HepG2 (cell line): ENCODE data around the gene NRL. TPM values are rescaled to one million over a fixed set of nuclear protein-coding genes. Genes with fewer than 3 reads are reported as not detected.

ENCODE experiments used
- AGO1 ChIP-seq: fragments of 200-400 bp; formaldehyde crosslinking; IDR thresholded peaks from 2 replicates; pipeline ENCODE4 v1.6.1; 2017; ENCODE audit warnings: mild to moderate bottlenecking, low read depth, low read length, moderate library complexity; ENCODE audit not compliant: poor library complexity, severe bottlenecking
- EZH2 ChIP-seq: conservative IDR thresholded peaks from 2 replicates; pipeline ENCODE4 v1.6.1; 2012; ENCODE audit warnings: mild to moderate bottlenecking, low read depth, low read length, moderate library complexity
- FOXP1 ChIP-seq, 2 experiments: fragments of 450-650 bp in 1 of 2; IDR thresholded peaks; 2 replicates each; pipeline ENCODE4 v1.6.1; 2017 to 2018; ENCODE audit warnings: antibody characterized with exemption in 1 of 2
- IKZF4 ChIP-seq: sonication (generic); formaldehyde crosslinking; IDR thresholded peaks from 2 replicates; pipeline ENCODE4 v1.5.1; 2020; ENCODE audit warnings: borderline replicate concordance, mild to moderate bottlenecking, low read depth, missing genetic modification reagents; ENCODE audit errors: not compliant biosample characterization
- KLF16 ChIP-seq, 2 experiments: sonication (generic) in 1 of 2; formaldehyde crosslinking in 1 of 2; IDR thresholded peaks; 2 replicates each; pipeline versions ENCODE4 v1.6.1 to v1.8.0; 2016 to 2023; ENCODE audit warnings: missing genetic modification reagents in 2 of 2, missing compliant biosample characterization in 1 of 2
- NFE2L1 ChIP-seq: sonication (generic); formaldehyde crosslinking; IDR thresholded peaks from 2 replicates; pipeline ENCODE4 v1.4.0; 2020; ENCODE audit warnings: missing genetic modification reagents, mild to moderate bottlenecking, borderline replicate concordance
- RBM22 ChIP-seq: fragments of 200-400 bp; formaldehyde crosslinking; optimal IDR thresholded peaks from 2 replicates; pipeline ENCODE3; 2017; ENCODE audit warnings: mild to moderate bottlenecking, low read length, moderate library complexity
- RELA ChIP-seq: sonication (generic); formaldehyde crosslinking; IDR thresholded peaks from 2 replicates; pipeline ENCODE4 v1.4.0; 2020; ENCODE audit warnings: missing genetic modification reagents
- SP1 ChIP-seq, 2 experiments: fragments of 450-650 bp in 1 of 2; sonication (generic) in 1 of 2; formaldehyde crosslinking in 1 of 2; IDR thresholded peaks; 2 replicates each; pipeline versions ENCODE4 v1.4.0 to v1.6.1; 2016 to 2020; ENCODE audit warnings: missing genetic modification reagents in 1 of 2
- TEAD3 ChIP-seq: optimal IDR thresholded peaks from 2 replicates; pipeline ENCODE3; 2016; ENCODE audit warnings: borderline replicate concordance
- ZNF564 ChIP-seq: sonication (generic); formaldehyde crosslinking; IDR thresholded peaks from 2 replicates; pipeline ENCODE4 v1.8.1; 2023; ENCODE audit warnings: mild to moderate bottlenecking, missing genetic modification reagents
- polyA plus RNA-seq, 8 experiments: library from polyadenylated mRNA; depleted of rRNA in 3 of 8; stranded (reverse) in 7 of 8; unstranded in 1 of 8; fragments of >200 nt; fragmentation: Illumina TruSeq in 4 of 8; extraction: Trizol in 4 of 8; gene quantifications; 2 replicates each; pipeline versions ENCODE4 v1.2.1 to v1.2.3, GENCODE V29; 2011 to 2016; ENCODE audit warnings: low read depth in 4 of 8, missing spikeins in 1 of 8, mixed read lengths in 1 of 8; ENCODE audit not compliant: insufficient read depth in 1 of 8
- total RNA-seq, 5 experiments: library from RNA; depleted of rRNA; stranded (reverse); fragments of >200 nt; fragmentation: Illumina TruSeq; extraction: Trizol; gene quantifications; 2 replicates each; pipeline ENCODE4 v1.2.3, GENCODE V29; 2016; ENCODE audit warnings: low read depth in 1 of 5
- TF ChIP-seq, protein P1 (sequence below): sonication (generic); formaldehyde crosslinking; IDR thresholded peaks from 2 replicates; pipeline ENCODE4 v1.8.1; 2023; ENCODE audit warnings: mild to moderate bottlenecking, missing genetic modification reagents
- TF ChIP-seq, protein P2 (sequence below): sonication (generic); formaldehyde crosslinking; IDR thresholded peaks from 2 replicates; pipeline ENCODE4 v1.9.0; 2022; ENCODE audit warnings: low read depth, missing genetic modification reagents
- TF ChIP-seq, protein P3 (sequence below): sonication (generic); formaldehyde crosslinking; IDR thresholded peaks from 2 replicates; pipeline ENCODE4 v1.5.1; 2020; ENCODE audit warnings: missing genetic modification reagents, mild to moderate bottlenecking, borderline replicate concordance
- TF ChIP-seq, protein P4 (sequence below): sonication (generic); formaldehyde crosslinking; IDR thresholded peaks from 2 replicates; pipeline ENCODE4 v1.5.0; 2020; ENCODE audit warnings: missing genetic modification reagents, mild to moderate bottlenecking, borderline replicate concordance

The NRL gene
- total and polyA plus RNA-seq, 2 of the 13 experiments (the other 11 are each of a cell fraction or from before 2014, with no cell fraction given), result 2.5 to 4.7 TPM

DNA sequence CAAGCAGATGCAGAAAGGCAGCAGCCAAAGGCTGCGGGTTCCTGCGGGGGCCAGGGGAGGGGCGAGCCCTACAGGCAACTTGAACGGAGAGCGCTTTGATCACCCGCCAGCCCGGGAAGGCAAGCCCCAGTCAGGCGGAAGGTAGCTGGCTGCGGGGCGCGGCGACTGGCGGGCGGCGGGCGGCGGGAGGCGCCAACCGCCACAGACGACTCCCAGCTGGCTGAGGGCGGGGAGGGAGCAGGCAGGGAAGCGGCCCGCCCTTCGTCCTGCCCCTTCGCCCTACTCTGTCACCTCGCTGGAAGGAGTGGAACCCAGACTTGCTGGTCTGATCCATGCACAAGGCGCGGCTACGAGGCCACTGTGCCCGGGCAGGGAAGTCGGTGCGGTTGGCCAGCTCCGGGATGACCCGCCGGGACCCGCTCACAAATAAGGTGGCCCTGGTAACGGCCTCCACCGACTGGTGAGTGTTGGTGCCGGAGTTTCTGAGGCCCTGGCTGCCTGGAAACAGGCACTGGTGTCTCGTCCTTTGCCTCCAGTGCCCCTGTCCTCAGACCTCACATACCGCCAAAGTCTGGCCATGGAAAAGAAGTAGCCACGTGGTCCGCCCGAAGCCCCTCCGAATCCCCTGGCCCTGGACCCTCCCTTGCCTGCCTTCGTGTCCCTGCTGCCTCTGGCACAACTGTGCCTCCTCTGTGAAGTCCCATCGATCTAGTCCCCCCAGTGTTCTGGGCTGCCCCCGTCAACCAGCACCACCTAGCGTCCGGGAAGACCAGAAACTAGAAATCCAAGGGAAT lies 78.4 kb downstream of the NRL start (continued):
- TF ChIP-seq, protein P1, sequence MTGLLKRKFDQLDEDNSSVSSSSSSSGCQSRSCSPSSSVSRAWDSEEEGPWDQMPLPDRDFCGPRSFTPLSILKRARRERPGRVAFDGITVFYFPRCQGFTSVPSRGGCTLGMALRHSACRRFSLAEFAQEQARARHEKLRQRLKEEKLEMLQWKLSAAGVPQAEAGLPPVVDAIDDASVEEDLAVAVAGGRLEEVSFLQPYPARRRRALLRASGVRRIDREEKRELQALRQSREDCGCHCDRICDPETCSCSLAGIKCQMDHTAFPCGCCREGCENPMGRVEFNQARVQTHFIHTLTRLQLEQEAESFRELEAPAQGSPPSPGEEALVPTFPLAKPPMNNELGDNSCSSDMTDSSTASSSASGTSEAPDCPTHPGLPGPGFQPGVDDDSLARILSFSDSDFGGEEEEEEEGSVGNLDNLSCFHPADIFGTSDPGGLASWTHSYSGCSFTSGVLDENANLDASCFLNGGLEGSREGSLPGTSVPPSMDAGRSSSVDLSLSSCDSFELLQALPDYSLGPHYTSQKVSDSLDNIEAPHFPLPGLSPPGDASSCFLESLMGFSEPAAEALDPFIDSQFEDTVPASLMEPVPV (CRISPR knock-in tag), result peak; percentile 82; the same call in 1 of the 2 replicates
- TF ChIP-seq AGO1, result peak; percentile 49
- TF ChIP-seq, protein P2, sequence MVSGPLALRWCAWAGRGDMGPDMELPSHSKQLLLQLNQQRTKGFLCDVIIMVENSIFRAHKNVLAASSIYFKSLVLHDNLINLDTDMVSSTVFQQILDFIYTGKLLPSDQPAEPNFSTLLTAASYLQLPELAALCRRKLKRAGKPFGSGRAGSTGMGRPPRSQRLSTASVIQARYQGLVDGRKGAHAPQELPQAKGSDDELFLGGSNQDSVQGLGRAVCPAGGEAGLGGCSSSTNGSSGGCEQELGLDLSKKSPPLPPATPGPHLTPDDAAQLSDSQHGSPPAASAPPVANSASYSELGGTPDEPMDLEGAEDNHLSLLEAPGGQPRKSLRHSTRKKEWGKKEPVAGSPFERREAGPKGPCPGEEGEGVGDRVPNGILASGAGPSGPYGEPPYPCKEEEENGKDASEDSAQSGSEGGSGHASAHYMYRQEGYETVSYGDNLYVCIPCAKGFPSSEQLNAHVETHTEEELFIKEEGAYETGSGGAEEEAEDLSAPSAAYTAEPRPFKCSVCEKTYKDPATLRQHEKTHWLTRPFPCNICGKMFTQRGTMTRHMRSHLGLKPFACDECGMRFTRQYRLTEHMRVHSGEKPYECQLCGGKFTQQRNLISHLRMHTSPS, result peak; percentile 69
- TF ChIP-seq IKZF4 (CRISPR knock-in tag), result no peak
- TF ChIP-seq EZH2, result no peak
- TF ChIP-seq KLF16 (CRISPR knock-in tag; IDR thresholded peaks at IDR 0.05), result peak in 1 of 2 experiments; percentile 86; a peak in 2 of 4 replicates
- TF ChIP-seq, protein P3, sequence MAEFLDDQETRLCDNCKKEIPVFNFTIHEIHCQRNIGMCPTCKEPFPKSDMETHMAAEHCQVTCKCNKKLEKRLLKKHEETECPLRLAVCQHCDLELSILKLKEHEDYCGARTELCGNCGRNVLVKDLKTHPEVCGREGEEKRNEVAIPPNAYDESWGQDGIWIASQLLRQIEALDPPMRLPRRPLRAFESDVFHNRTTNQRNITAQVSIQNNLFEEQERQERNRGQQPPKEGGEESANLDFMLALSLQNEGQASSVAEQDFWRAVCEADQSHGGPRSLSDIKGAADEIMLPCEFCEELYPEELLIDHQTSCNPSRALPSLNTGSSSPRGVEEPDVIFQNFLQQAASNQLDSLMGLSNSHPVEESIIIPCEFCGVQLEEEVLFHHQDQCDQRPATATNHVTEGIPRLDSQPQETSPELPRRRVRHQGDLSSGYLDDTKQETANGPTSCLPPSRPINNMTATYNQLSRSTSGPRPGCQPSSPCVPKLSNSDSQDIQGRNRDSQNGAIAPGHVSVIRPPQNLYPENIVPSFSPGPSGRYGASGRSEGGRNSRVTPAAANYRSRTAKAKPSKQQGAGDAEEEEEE, result no peak; the same call in 1 of the 2 replicates
- no peak for TF ChIP-seq SP1 (IDR thresholded peaks at IDR 0.05)
- peak; percentile 57; the same call in 1 of the 2 replicates for TF ChIP-seq SP1 (CRISPR knock-in tag; IDR thresholded peaks at IDR 0.05)
- TF ChIP-seq TEAD3 (CRISPR knock-in tag), result peak; percentile 77
- TF ChIP-seq ZNF564 (CRISPR knock-in tag), result peak; percentile 65
- TF ChIP-seq, protein P4, sequence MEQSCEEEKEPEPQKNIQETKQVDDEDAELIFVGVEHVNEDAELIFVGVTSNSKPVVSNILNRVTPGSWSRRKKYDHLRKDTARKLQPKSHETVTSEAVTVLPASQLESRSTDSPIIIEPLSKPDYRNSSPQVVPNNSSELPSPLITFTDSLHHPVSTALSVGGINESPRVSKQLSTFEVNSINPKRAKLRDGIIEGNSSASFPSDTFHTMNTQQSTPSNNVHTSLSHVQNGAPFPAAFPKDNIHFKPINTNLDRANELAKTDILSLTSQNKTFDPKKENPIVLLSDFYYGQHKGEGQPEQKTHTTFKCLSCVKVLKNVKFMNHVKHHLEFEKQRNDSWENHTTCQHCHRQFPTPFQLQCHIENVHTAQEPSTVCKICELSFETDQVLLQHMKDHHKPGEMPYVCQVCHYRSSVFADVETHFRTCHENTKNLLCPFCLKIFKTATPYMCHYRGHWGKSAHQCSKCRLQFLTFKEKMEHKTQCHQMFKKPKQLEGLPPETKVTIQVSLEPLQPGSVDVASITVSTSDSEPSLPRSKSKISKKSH (CRISPR knock-in tag), result peak; percentile 97
- peak; percentile 57 for TF ChIP-seq RELA (CRISPR knock-in tag)
- TF ChIP-seq FOXP1 (IDR thresholded peaks at IDR 0.05), result no peak
- TF ChIP-seq FOXP1 (CRISPR knock-in tag; IDR thresholded peaks at IDR 0.05), result peak; percentile 18; the same call in 1 of the 2 replicates
- TF ChIP-seq NFE2L1 (CRISPR knock-in tag), result 0 out of 2 replicates have a peak, but pooled peaks have one; percentile 77
- TF ChIP-seq RBM22, result peak; percentile 69
